ENCODE results near the gene MRPS22.

The MRPS22 gene

GRCh38 chr3:139322346-139322745, 21.5 kb upstream of the MRPS22 start:
- no peak overlapping the region for H3K27ac ChIP-seq (ENCODE audit: insufficient read depth, low read depth, low read length, poor library complexity, severe bottlenecking)
- no peaks in the 10 kb centered on the region for H3K9me3 ChIP-seq (ENCODE audit: control insufficient read depth, low read length)
- no peaks in the 10 kb centered on the region for H3K36me3 ChIP-seq (ENCODE audit: control insufficient read depth, insufficient read depth, low read length)
- H3K27me3 ChIP-seq (ENCODE audit: control insufficient read depth, insufficient read depth, low read length, poor library complexity, severe bottlenecking), result no peaks in the 10 kb centered on the region
- no peak overlapping the region for H3K4me3 ChIP-seq (ENCODE audit: insufficient read depth, low read depth, low read length)
- no peaks in the 10 kb centered on the region for H3K4me1 ChIP-seq (ENCODE audit: control insufficient read depth, insufficient read depth, low read length)
- 90 to 91% methylated on average over 5 of the region's 5 CpGs for WGBS, 2 experiments

DNA sequence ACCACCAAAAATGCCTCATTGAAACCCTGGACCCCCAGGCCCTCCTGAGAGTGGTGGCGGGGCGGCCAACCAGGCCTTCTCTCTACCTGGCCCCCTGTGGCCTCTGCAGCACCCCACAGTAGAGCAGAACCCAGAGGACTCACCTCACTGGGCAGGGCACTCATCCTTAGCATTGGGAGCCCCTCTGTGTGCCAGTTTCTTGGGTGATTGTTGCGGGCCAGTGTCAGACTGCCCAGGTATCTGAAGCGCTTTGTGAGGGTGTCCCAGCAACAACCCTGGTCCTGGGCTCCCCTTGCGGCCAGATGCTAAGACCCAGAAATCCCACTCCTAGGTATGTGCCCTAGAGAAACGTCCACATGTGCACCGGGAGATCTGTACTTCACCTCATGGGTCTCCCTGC, 20.7 kb upstream of the MRPS22 start:
- Histone ChIP-seq H3K27ac (ENCODE audit: insufficient read depth, low read depth, low read length, poor library complexity, severe bottlenecking) (no peak overlapping the region), H3K36me3 (ENCODE audit: control insufficient read depth, insufficient read depth, low read length) (no peaks in the 10 kb centered on the region), H3K4me1 (ENCODE audit: control insufficient read depth, insufficient read depth, low read length) (no peaks in the 10 kb centered on the region), H3K4me3 (ENCODE audit: insufficient read depth, low read depth, low read length) (no peak overlapping the region), H3K9me3 (ENCODE audit: control insufficient read depth, low read length) (no peaks in the 10 kb centered on the region), H3K27me3 (ENCODE audit: control insufficient read depth, insufficient read depth, low read length, poor library complexity, severe bottlenecking) (peaks cover 3% of the 10 kb centered on the region)
- 86% methylated on average over 7 of the region's 7 CpGs for WGBS, 2 experiments

GRCh38 chr3:139324456-139324855, 19.4 kb upstream of the MRPS22 start:
- Histone ChIP-seq H3K36me3 (ENCODE audit: control insufficient read depth, insufficient read depth, low read length) (no peaks in the 10 kb centered on the region), H3K27me3 (ENCODE audit: control insufficient read depth, insufficient read depth, low read length, poor library complexity, severe bottlenecking) (peaks cover 14% of the 10 kb centered on the region), H3K27ac (ENCODE audit: insufficient read depth, low read depth, low read length, poor library complexity, severe bottlenecking) (no peak overlapping the region), H3K4me3 (ENCODE audit: insufficient read depth, low read depth, low read length) (no peak overlapping the region), H3K4me1 (ENCODE audit: control insufficient read depth, insufficient read depth, low read length) (peaks cover 4% of the 10 kb centered on the region), H3K9me3 (ENCODE audit: control insufficient read depth, low read length) (no peaks in the 10 kb centered on the region)
- 64 to 75% methylated on average over 5 of the region's 5 CpGs for WGBS, 2 experiments

DNA sequence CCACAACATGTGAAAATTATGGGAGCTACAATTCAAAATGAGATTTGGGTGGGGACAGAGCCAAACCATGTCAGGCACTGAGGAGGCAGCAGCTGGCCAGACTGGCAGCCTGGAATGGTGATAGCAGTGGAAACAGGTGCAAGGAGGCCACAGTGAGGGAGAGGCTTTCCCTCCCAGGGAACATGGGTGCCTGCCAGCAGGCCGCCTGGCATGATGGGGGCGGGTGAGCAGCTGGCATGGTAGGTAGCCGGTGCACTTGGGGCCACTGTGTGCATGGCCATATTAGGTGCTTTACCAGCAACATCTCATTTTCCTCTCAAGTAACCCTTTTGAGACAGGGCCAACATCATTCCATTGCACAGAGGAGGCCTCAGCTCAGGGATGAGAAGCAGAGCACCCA, 18.3 kb upstream of the MRPS22 start:
- Histone ChIP-seq H3K4me1 (ENCODE audit: control insufficient read depth, insufficient read depth, low read length) (peaks cover 4% of the 10 kb centered on the region), H3K36me3 (ENCODE audit: control insufficient read depth, insufficient read depth, low read length) (no peaks in the 10 kb centered on the region), H3K27ac (ENCODE audit: insufficient read depth, low read depth, low read length, poor library complexity, severe bottlenecking) (no peak overlapping the region), H3K4me3 (ENCODE audit: insufficient read depth, low read depth, low read length) (no peak overlapping the region), H3K27me3 (ENCODE audit: control insufficient read depth, insufficient read depth, low read length, poor library complexity, severe bottlenecking) (peaks cover 25% of the 10 kb centered on the region), H3K9me3 (ENCODE audit: control insufficient read depth, low read length) (no peaks in the 10 kb centered on the region)
- WGBS, 2 experiments, result 94 to 95% methylated on average over 3 of the region's 3 CpGs

DNA sequence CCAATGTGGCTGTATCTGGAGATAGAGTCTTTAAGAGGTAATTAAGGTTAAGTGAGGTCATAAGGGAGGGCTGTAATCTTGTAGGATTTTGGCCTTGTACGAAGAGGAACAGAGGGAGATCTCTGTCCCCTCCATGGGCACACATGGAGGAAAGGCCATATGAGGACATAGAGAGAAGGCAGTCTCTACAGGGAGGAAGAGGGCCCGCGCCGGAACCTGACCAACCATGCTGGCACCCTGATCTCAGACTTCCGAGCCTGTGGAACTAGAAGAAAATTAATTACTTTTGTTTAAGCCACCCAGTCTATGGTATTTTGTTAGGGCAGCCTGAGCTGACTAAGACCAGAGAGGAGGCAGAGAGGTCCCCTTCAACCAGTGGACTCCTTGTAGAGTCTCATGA, 17.7 kb upstream of the MRPS22 start:
- H3K4me3 ChIP-seq (ENCODE audit: insufficient read depth, low read depth, low read length), result no peak overlapping the region
- H3K27ac ChIP-seq (ENCODE audit: insufficient read depth, low read depth, low read length, poor library complexity, severe bottlenecking), result no peak overlapping the region
- H3K9me3 ChIP-seq (ENCODE audit: control insufficient read depth, low read length), result no peaks in the 10 kb centered on the region
- H3K4me1 ChIP-seq (ENCODE audit: control insufficient read depth, insufficient read depth, low read length), result peaks cover 4% of the 10 kb centered on the region
- peaks cover 31% of the 10 kb centered on the region for H3K27me3 ChIP-seq (ENCODE audit: control insufficient read depth, insufficient read depth, low read length, poor library complexity, severe bottlenecking)
- WGBS, 2 experiments, result 91 to 92% methylated on average over 5 of the region's 5 CpGs
- H3K36me3 ChIP-seq (ENCODE audit: control insufficient read depth, insufficient read depth, low read length), result no peaks in the 10 kb centered on the region

DNA sequence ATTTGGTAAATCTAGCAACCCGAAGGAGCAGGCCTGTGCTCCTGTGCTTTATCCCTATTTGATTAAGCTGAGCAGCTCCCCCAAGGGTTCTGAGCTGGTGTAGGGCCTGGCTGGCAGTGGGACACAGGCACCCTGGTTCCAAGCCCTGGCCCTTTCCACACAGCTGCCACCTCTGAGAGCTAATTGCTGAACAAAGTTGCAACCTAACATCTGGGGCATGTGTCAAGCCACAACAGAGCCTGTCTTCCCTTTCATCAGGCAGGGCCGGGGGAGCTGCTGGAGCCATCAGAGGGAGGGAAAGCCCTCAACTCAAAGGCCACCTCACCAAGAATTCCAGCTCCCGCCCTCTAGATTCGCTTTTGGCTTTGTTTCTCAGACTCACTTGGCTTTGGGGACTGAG, 17.1 kb upstream of the MRPS22 start:
- Histone ChIP-seq H3K27ac (ENCODE audit: insufficient read depth, low read depth, low read length, poor library complexity, severe bottlenecking) (no peak overlapping the region), H3K9me3 (ENCODE audit: control insufficient read depth, low read length) (no peaks in the 10 kb centered on the region), H3K4me3 (ENCODE audit: insufficient read depth, low read depth, low read length) (no peak overlapping the region), H3K36me3 (ENCODE audit: control insufficient read depth, insufficient read depth, low read length) (no peaks in the 10 kb centered on the region), H3K4me1 (ENCODE audit: control insufficient read depth, insufficient read depth, low read length) (peaks cover 4% of the 10 kb centered on the region), H3K27me3 (ENCODE audit: control insufficient read depth, insufficient read depth, low read length, poor library complexity, severe bottlenecking) (peaks cover 35% of the 10 kb centered on the region)
- WGBS, 2 experiments, result 82 to 83% methylated on average over 4 of the region's 4 CpGs

DNA sequence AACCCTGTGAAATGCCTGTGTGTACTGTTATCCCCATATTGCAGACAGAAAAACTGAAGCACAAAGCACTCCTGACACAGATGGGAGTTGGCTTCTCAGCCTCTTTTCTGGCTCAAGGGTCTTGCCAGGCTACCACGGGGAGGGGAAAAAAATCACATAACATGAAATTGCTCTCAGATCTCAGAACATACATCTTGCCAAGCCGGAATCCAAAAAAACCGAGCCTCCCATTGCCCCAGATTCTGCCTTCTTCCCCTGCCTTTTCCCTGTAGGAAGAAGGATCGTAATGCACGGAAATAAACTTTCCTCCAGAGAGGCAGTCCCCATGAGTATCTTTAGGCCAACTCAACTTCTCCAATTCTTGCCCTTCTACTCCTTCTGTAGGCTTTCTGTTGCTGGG, 16.6 kb upstream of the MRPS22 start:
- Histone ChIP-seq H3K27ac (ENCODE audit: insufficient read depth, low read depth, low read length, poor library complexity, severe bottlenecking) (no peak overlapping the region), H3K4me3 (ENCODE audit: insufficient read depth, low read depth, low read length) (no peak overlapping the region), H3K9me3 (ENCODE audit: control insufficient read depth, low read length) (no peaks in the 10 kb centered on the region), H3K27me3 (ENCODE audit: control insufficient read depth, insufficient read depth, low read length, poor library complexity, severe bottlenecking) (peaks cover 40% of the 10 kb centered on the region), H3K36me3 (ENCODE audit: control insufficient read depth, insufficient read depth, low read length) (no peaks in the 10 kb centered on the region), H3K4me1 (ENCODE audit: control insufficient read depth, insufficient read depth, low read length) (peaks cover 4% of the 10 kb centered on the region)
- 92 to 94% methylated on average over 5 of the region's 5 CpGs for WGBS, 2 experiments

GRCh38 chr3:139327861-139328260, 16.0 kb upstream of the MRPS22 start:
- H3K27ac ChIP-seq (ENCODE audit: insufficient read depth, low read depth, low read length, poor library complexity, severe bottlenecking), result no peak overlapping the region
- 86 to 92% methylated on average over 8 of the region's 8 CpGs for WGBS, 2 experiments
- H3K9me3 ChIP-seq (ENCODE audit: control insufficient read depth, low read length), result no peaks in the 10 kb centered on the region
- H3K36me3 ChIP-seq (ENCODE audit: control insufficient read depth, insufficient read depth, low read length), result no peaks in the 10 kb centered on the region
- H3K27me3 ChIP-seq (ENCODE audit: control insufficient read depth, insufficient read depth, low read length, poor library complexity, severe bottlenecking), result peaks cover 46% of the 10 kb centered on the region
- H3K4me1 ChIP-seq (ENCODE audit: control insufficient read depth, insufficient read depth, low read length), result peaks cover 4% of the 10 kb centered on the region
- no peak overlapping the region for H3K4me3 ChIP-seq (ENCODE audit: insufficient read depth, low read depth, low read length)

GRCh38 chr3:139328356-139328755, 15.5 kb upstream of the MRPS22 start:
- peaks cover 4% of the 10 kb centered on the region for H3K4me1 ChIP-seq (ENCODE audit: control insufficient read depth, insufficient read depth, low read length)
- H3K4me3 ChIP-seq (ENCODE audit: insufficient read depth, low read depth, low read length), result no peak overlapping the region
- no peaks in the 10 kb centered on the region for H3K36me3 ChIP-seq (ENCODE audit: control insufficient read depth, insufficient read depth, low read length)
- no peaks in the 10 kb centered on the region for H3K9me3 ChIP-seq (ENCODE audit: control insufficient read depth, low read length)
- H3K27me3 ChIP-seq (ENCODE audit: control insufficient read depth, insufficient read depth, low read length, poor library complexity, severe bottlenecking), result peaks cover 47% of the 10 kb centered on the region
- H3K27ac ChIP-seq (ENCODE audit: insufficient read depth, low read depth, low read length, poor library complexity, severe bottlenecking), result no peak overlapping the region
- 88 to 92% methylated on average over 4 of the region's 4 CpGs for WGBS, 2 experiments

- H3K27ac ChIP-seq (ENCODE audit: insufficient read depth, low read depth, low read length, poor library complexity, severe bottlenecking), result no peak overlapping the region
- no peaks in the 10 kb centered on the region for H3K36me3 ChIP-seq (ENCODE audit: control insufficient read depth, insufficient read depth, low read length)
- H3K9me3 ChIP-seq (ENCODE audit: control insufficient read depth, low read length), result no peaks in the 10 kb centered on the region
- H3K4me1 ChIP-seq (ENCODE audit: control insufficient read depth, insufficient read depth, low read length), result peaks cover 4% of the 10 kb centered on the region
- no peak overlapping the region for H3K4me3 ChIP-seq (ENCODE audit: insufficient read depth, low read depth, low read length)
- 12 to 13% methylated on average over 25 of the region's 25 CpGs for WGBS, 2 experiments
- peaks cover 47% of the 10 kb centered on the region for H3K27me3 ChIP-seq (ENCODE audit: control insufficient read depth, insufficient read depth, low read length, poor library complexity, severe bottlenecking)
Observed at GRCh38 chr3:139329364-139329850, 14.4 kb upstream of the MRPS22 start.

DNA sequence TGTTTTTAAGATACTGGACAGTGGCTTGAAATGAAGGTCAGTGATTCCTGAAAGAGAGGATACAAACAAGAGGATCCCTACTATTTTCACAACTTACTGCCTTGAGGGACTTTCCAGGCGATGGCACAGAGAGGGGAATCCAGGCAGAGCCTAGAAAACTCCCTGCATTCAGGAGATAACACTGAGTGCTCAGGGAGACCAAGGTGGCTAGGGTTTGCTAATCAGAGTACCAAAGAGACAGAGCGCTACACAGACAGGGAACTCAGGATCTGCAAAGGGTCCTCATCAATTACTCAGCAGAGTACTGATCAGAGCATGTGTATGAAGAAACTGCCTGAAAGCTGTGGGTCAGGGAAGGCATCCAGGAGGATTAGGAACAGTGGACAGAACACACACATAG, 11.7 kb upstream of the MRPS22 start:
- Histone ChIP-seq H3K36me3 (ENCODE audit: control insufficient read depth, insufficient read depth, low read length) (no peaks in the 10 kb centered on the region), H3K4me1 (ENCODE audit: control insufficient read depth, insufficient read depth, low read length) (peaks cover 4% of the 10 kb centered on the region), H3K27ac (ENCODE audit: insufficient read depth, low read depth, low read length, poor library complexity, severe bottlenecking) (no peak overlapping the region), H3K27me3 (ENCODE audit: control insufficient read depth, insufficient read depth, low read length, poor library complexity, severe bottlenecking) (peaks cover 47% of the 10 kb centered on the region), H3K9me3 (ENCODE audit: control insufficient read depth, low read length) (no peaks in the 10 kb centered on the region), H3K4me3 (ENCODE audit: insufficient read depth, low read depth, low read length) (no peak overlapping the region)
- WGBS, 2 experiments, result 75 to 78% methylated on average over 2 of the region's 2 CpGs

Measured in ectodermal cell (in vitro differentiated cells).